ENCODE results near the gene RCOR2.

Gene RCOR2

DNA sequence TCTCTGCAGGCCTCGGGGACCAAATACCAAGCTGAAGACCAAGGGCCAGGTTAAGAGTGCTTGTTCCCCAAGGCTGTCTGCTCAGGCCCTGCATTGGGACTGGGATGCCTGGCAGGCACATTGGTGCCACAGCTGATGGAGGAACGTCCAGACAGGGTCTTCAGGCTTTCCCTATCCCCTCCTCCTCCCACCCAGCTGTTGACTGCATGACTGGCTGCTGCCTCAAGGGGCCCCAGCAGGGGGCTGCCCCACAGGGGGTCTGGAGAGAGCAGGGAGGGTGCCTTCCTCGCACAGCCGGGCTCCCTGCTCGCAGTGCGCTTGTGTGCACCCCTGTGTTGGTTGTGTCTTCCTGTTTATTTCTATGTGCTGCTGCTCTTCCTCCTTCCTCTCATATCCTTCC, 9.9 kb downstream of the RCOR2 start:
- no peak for DNase-seq (ENCODE audit: low read depth in 2 of 2)

DNA sequence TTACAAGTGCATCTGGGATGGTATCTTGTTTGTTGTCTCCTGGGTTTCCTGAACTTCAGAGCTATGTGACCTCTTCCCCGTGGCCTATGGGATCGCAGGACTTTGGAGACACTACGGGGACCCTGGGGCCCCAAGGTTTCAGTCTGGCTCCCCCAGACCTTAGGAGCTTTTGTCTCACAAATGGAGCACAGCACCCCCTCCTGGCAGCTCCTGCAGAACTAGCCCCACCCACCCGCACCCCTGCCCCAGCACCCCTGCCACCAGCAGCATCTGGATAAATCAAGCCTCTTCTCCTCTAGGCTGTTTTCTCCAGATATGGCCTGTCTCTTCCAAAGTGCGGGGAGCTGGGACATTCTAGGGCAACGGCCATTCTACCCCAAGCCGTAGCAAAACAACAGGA, 10.4 kb downstream of the RCOR2 start:
- peak; percentile 38 to 39 for DNase-seq (ENCODE audit: low read depth in 2 of 2)

DNA sequence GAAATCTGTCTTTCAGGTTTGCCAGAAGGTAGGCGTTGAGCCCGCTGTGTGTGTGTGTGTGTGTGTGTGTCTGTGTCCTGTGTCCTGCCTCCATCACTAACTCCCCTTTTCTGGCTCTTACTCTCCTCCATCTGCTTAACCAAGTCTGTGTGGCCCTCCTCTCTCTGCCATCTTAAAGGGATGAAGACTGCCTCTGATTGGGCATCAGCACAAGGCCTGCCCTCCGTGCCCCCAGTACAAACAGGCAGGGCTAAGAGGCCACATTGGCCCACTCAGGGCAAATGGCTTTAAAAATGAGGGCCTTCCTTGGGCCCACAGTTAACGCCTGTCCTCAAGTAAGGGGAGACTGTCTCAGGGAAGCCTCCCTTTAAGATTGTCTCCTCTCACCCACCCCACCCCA, 10.9 kb downstream of the RCOR2 start:
- DNase-seq (ENCODE audit: low read depth in 2 of 2): no peak

DNA sequence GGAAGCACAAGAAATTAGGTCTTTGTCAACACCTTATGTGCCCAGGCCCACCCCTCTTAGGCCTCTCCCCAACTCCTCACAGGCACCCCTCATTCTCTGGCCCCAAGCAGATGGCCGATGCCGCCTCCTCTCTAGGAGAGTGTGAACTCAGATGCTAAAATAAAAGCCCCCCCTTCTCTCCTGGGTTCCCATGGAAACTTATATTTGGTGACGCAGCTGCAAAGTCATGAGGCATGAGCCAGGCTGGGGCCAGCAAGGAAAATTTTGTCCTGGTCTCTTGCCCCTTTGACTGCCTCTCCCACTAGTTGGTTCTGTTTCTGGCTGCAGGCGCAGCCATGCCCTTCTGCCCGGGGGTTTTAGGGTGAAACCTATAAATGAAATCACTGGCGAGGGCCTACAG, 11.8 kb downstream of the RCOR2 start:
- DNase-seq (ENCODE audit: low read depth in 2 of 2): no peak

DNA sequence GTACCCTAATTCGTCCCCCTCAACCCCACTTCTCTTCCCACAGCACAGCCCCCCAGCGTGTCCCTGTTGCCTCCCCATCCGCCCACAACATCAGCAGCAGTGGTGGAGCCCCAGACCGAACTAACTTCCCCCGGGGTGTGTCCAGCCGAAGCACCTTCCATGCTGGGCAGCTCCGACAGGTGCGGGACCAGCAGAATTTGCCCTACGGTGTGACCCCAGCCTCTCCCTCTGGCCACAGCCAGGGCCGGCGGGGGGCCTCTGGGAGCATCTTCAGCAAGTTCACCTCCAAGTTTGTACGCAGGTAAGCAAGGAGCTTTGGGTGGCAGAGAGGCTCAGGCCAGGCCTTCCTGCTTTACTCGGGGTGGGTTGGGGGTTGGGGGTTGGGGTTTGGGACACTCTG, 12.2 kb downstream of the RCOR2 start:
- DNase-seq (ENCODE audit: low read depth in 2 of 2): no peak

DNA sequence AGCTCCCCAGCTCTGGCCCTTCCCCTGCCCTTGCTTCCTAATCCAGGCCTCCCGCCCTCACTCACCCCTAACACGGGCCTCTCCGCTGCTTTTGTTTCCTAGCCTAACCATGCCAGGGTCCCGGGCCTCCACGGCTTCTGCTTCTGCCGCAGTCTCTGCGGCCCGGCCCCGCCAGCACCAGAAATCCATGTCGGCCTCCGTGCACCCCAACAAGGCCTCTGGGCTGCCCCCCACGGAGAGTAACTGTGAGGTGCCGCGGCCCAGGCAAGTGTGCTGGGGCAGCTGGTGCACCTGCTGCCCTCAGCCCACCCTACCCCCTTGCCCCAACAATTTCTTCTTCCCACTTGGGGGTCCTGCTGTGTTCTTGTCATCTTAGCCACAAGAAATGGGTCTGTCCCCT, 13.1 kb downstream of the RCOR2 start:
- no peak for DNase-seq (ENCODE audit: low read depth in 2 of 2)

DNA sequence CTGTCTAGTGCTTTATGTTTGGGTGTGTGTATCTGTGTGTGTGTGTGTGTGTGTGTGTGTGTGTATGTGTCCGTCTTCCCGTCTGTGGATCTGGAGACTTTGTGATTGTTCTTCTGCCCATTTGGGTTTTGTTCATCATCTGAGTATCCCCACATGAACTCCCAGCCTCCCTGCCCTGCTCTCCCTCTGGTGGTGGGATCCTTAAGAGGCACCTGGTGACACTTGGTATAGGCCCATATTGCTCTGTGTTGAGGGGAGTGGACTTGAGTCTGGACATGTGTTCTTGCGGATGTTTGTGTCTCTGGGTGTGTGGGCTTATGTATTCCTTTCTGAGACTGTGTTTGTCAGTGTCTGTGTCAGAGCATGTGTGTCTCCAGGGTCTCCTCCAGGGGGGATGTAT, 15.3 kb downstream of the RCOR2 start:
- no peak for DNase-seq (ENCODE audit: low read depth in 2 of 2)

DNA sequence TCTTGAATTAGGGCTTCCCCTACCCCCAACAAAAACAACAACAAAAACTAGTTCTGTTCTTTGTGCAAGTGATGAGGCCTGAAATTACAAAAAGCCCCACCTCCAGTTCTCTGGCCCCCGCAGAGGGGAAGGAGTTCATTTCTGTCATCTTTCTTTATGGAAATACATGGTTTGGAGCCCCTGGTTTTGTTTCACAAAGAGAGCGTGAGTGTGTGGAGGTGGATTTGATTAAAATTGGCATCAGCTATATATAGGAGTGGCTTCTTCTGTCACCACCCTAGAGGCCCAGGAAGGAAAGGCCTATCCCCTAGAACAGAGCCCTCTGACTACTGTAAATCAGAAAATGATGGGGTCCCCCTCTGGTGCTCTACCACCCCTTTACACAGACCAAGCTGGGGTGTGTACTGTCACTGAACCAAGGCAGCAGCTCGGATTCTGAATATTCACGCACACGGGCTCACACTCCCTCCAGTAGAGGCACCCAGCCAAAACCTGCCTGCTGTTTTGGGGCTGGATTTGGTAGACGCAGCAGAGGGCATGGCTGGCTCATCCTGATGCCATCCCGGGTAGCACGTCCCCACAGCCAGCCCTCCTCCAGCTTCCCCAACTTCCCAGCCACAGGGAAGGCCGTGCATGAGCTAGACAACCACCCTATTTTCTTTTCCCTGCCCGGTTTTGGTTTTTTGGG, 19.4 kb downstream of the RCOR2 start:
- no peak for DNase-seq (ENCODE audit: low read depth in 2 of 2)

DNA sequence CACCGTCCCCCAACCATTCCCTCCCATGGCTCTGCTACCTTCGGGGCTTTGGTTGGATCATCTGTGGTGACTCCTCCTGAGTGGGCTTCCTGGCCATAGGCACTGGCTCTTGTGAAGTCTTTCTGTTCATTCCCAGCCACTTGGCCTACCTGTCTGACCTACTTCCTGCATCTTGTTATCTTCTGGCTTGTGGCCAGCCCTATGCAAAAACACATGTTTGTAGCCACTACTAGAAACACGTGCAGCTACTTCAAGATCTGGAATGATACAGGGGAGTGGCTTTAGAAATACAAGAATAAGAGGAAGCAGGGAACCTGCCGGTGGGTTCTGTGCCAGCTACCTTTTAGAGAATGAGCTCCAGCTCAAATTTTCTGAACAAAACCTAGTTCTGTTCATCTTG, 20.9 kb downstream of the RCOR2 start:
- DNase-seq (ENCODE audit: low read depth in 2 of 2): no peak

DNA sequence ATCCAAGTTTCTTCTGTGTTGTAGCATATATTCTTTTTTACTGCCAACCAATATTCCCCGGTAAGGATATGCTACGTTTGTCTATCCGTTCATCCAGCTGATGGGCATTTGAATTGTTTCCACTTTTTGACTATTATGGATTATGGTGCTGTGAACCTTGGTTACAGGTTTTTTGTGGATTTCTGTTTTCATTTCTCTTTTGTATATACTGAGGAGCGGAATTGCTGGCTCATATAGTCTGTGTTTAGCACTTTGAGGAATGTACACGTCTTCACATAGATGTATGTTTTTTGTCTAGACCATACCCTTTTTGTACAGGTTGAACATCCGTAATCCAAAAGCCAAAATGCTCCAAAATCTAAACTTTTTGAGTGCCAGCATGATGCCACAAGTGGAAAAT, 23.6 kb downstream of the RCOR2 start:
- DNase-seq (ENCODE audit: low read depth in 2 of 2): no peak

DNA sequence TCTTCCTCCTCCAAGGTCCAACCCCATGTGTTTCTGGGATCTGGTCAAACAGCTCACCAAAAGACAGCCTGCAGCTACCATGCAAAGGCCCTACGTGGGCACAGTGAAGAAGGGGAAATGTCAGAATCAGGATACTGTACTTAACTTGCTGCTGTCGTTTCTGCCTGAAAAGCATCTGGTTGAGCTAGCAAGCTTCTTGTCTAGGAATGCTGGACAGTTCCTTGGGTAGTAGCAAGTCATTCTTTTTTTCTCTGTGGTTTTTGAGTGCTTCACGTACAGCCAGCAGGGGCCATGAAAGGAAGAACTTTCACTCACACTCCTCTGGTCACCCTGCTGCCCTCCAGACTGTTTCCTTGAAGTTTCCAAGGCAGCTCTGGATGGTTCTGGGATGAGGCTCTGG, 24.7 kb downstream of the RCOR2 start:
- no peak for DNase-seq (ENCODE audit: low read depth in 2 of 2)

DNA sequence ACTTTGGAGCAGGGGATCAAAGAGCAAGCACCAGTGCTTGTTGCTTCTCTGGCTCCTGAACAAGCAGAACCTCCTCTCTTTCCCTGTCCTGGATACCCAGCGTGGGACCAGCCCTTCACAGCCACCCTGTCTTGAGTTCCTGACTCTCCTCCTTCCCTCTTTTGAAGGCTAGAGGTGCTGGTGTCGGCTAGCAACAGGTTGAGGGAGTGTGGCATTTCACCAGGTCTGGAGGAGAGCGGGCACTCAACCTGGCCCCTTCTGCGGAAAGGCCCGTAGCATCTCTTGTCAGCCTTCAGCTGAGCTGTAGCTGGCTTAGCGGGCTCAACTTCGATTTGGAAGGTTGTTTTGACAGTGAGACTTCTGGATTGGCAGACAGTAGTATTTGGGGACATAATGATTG, 26.6 kb downstream of the RCOR2 start:
- no peak for DNase-seq (ENCODE audit: low read depth in 2 of 2)

DNA sequence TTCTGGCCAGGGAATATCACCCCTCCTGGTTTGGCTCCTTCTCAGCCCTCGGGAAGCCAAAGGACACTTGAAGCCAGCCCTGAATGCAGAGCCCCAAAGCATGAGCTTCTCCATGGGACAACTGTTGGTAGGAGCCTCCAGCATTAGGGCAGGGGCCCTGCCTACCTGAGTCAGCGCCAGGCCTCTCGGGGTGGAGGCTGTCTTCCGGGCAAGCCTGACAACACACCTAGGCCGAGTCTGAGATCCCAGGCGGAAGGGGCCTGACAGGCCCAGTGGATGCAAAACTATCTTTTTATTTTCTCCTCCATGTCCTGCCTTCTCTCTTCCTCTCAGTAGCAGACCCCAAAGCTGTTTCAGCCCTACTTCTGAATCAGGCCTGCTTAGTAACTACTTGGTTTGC, 27.6 kb downstream of the RCOR2 start:
- no peak for DNase-seq (ENCODE audit: low read depth in 2 of 2)

DNA sequence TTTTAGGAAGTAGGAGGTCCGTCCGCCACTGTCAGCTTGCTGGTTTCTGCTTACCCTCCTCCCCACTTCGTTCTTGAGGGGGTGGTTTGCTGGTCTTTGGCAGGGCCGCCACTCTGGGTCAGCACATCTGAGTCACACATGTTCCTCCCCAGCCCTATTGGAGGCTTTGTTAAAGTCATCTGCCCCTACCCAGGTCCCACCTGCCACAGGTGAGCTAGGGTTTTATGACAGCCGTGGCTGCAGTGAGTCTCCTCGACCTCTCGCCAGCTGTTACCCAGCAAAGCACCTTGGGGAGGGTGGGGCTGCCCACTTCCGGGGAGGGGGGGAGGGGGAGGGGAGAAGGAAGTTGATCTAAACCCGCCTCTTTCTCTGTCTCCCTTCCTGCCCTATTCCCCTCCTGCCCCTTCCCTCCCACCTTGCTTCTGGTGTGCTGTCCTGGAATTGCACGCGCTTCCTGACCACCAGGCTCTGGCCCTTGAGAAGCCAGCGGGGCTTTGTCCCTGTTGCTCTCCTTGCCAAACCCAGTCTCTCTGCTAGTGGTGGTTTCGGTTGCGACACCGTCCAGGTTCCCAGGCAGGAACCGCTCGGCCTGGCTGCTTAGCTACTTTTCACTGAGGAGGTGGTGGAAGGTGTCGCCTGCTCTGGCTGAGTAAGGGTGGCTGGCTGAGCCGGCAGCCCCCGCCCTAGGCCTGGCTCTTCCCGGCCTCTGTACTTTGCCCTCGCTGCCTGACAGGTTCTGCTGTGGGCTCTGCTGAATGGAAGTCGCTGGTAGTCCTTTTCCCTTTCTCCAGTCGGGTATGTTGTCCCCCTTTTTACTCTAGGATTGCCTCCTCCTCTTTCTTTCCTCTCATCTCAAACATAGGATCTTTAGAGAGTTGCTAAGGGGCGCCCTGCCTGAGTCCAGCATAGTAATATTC, 28.5 kb downstream of the RCOR2 start:
- DNase-seq (ENCODE audit: low read depth in 2 of 2): peak; percentile 34 to 38

DNA sequence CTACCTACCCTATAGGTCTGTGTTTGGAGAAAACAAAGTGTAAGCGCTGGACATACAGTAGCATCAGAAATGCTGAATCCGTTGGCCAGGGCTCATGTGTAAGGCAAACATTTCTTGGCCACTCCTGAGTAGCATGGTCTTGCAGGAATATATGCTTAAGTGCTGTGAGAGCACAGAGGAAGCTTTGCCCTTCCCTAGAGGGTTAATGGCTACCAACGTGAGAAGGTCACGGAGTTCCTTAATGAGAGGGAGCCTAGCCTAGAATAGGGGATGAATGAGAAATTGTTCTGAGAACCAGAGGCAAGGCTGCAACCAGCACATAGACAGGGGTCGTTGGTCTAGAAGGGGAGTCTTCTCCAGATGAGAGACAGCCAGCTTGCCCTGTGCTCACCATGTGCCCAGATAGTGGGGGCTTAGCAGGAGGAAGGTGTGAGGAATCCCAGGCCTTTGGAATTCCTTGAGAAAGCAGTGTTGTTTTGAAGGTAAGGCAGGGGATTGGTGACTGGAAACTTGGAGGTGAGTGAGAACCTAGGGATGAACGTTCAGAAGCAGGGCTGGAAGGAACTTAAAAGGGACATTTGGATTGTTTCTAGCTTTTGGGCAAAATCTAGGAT, 29.5 kb downstream of the RCOR2 start:
- no peak for DNase-seq (ENCODE audit: low read depth in 2 of 2)

DNA sequence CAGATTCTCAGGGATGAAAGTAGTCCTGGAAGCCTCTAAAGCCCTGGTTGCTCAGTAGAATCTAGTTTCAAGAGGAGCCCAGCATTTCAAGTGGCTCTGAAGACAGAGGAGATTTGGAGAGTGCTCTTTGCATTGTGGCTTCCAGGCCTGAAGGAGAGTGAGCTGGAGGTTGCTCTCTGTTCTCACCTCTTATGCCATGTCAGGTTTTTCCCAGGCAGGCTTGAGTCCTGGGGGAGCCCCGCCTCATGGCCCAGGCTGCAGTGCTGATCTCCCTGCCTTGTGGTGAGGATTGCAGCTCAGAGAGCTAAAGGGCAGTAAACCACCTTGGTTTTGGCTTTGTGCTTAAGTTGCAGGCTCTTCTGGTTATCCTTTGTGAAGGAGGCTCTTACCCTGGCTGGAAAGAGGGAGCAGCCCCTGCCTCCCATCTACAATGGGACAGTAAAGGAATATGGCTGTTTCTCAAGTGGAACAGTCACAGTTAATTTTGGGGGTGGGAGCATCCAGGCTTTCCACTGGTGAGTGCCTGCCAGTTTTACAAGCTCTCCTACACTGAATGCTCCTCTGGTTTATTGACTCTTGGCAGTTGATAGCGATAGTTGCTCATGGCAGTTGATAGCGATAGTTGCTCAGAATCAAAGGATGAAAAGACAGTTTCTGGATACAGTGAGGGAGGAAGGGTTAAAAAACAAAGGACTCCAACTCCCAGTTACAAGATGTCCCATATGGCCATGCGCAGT, 32.6 kb downstream of the RCOR2 start:
- no peak for DNase-seq (ENCODE audit: low read depth in 2 of 2)

DNA sequence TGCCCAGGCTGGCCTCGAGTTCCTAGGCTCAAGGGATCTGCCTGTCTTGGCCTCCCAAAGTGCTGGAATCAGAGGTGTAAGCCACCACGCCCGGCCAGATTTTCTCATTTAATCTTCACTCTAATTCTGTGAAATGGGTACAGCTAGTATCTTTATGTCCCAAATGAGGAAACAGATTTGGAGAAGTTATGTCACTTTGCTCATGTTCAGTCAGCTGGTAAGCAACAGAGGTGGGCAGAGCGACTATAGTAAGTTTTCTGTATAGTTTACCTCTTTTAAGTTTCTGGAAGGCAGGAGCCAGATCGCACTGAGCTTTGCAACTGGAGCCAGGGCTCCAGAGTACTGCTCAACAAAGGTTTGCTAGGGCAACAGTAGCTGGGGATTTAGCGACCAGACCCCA, 33.2 kb downstream of the RCOR2 start:
- no peak for DNase-seq (ENCODE audit: low read depth in 2 of 2)

DNA sequence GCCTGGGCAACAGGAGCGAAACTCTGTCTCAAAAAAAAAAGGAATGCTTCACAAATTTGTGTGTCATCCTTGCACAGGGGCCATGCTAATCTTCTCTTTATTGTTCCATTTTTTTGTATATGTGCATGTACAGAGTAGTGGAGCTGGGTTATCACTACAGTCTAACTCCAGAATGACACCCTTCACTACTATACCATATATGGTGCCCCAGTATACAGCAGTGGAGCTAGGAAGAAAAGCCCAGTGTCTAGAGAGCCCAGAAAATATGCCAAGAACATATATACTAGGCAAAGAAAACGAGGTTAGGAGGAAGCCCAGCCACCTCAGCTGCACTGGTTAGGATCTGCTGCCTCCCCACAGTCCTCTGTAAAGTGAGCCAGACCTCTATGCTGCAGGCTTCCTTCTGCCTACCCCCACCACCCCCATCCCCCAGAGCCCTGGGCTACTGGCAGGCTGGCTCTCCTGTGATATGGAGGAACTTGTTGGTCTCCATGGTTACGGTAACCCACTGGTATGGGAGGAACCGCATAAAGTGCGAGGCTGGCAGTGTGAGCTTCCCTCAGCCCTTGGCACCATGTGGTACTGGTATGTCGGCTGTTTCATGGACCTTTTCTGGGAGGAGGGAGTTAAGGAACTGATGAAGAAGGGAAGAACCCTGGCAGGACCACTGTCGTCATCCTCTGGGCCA, 34.3 kb downstream of the RCOR2 start:
- DNase-seq (ENCODE audit: low read depth in 2 of 2): no peak

DNA sequence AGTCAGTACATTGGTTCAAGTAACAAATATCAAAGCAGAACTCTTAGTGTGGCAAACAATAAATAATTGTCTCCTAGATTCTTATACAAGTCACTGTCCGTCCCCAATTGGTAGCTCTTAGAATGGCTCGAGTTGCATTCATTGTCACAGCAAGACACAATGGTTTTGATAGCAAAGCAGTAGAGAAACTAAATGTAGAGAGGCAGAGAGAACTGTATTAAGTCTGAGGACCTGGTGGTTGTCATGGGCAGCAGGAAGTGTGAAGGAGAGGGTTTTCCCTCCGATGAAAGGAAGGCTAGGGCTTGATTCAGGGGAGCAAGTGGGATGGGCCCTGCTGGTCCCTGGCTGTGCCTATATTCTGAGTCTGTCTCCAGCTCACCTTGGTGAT, 36.6 kb downstream of the RCOR2 start:
- no peak for DNase-seq (ENCODE audit: low read depth in 2 of 2)

DNA sequence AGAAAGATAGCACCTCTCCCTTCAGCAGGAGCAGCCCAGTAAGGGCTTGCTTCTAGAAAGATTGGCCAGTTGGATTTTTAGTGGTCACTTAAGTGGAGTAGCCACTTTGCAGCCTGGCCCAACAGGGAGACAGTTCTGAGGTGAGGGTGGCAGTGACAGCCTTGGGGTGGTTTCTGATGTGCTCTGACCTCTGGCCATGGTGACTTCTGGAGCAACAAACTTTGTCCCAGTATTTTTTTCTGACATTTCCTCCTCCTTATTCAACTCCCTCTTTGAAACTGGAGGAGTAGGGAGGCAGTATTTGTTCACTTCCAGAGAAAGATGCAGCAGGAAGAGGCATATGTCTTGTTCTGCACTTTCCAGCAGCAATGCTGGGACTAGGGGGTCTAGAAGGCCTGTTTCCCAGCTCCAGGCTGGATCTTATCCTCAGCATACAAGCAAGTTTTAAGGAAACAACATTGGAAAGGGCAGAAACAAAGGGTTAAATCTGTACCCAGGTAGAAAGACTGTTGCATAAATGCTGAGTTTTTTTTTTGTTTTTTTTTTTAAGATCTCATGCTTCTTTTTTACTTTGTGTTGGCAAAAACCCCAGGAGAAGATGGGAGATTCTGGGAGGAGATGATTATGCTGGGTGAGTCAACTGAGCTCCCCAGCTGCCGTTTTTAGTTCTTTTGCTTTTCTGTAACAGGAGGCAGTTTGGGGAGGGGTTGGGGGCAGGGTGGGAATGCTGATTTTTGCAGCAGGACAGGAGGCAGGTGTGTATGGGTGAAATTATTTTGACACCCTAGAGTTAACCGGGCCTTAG, 37.2 kb downstream of the RCOR2 start:
- no peak for DNase-seq (ENCODE audit: low read depth in 2 of 2)

Data from activated CD4-positive, alpha-beta T cell treated with anti-CD3 and anti-CD28 coated beads for 24 hours (primary cell).